Pancreas (tissue), 10 donors: Measurements from ENCODE around the gene ARX. TPM values are rescaled to one million over a fixed set of nuclear protein-coding genes. Genes with fewer than 3 reads are reported as not detected.

ENCODE experiments used
- ATAC-seq, 4 donors: fragments of 200-7000 bp; cut with Tn5 transposase; one replicate each; pipeline versions ENCODE4 v1.8.0 to v1.9.1; 2020; ENCODE audit warnings: mild to moderate bottlenecking in 4 of 4, moderate library complexity in 4 of 4
- DNase-seq, 6 donors: peaks; one replicate each; pipeline ENCODE4 v3.0.0-alpha.2; 2020
- FAIRE-seq: peaks from 2 replicates; lab custom pipeline; 2012; peaks lifted over from hg19 to GRCh38; lab: Jason Lieb, UNC
- H3K27ac ChIP-seq, 4 donors: fragments of 200-600 bp; sonication (generic); 1 replicate in 3 of 4; 2 replicates in 1 of 4; pipeline versions ENCODE4 v1.5.0 to v1.8.0; 2020
- H3K27me3 ChIP-seq, 4 donors: fragments of 200-600 bp; one replicate each; pipeline ENCODE4 v1.8.0; 2021
- H3K36me3 ChIP-seq, 3 donors: fragments of 200-600 bp; sonication (generic) in 1 of 3; one replicate each; pipeline versions ENCODE4 v1.5.0 to v1.8.0; 2020 to 2021
- H3K4me1 ChIP-seq, 3 donors: fragments of 200-600 bp; one replicate each; pipeline ENCODE4 v1.8.0; 2021
- H3K4me3 ChIP-seq, 4 donors: fragments of 200-600 bp; sonication (generic) in 2 of 4; one replicate each; pipeline versions ENCODE4 v1.5.0 to v1.8.0; 2020 to 2021
- H3K9me3 ChIP-seq, 4 donors: fragments of 200-600 bp; one replicate each; pipeline ENCODE4 v1.8.0; 2021
- CTCF ChIP-seq, 4 donors: fragments of 200-600 bp; sonication (generic) in 3 of 4; IDR thresholded peaks; one replicate each; pipeline versions ENCODE4 v1.5.0 to v1.8.0; 2021; ENCODE audit warnings: antibody characterized with exemption in 4 of 4
- WGBS, 2 donors: extraction: QIAGEN DNeasy Blood & Tissue Kit; methylation state at CpG; one replicate each; pipeline ENCODE4 v1.1.7; 2013; 5-methylcytosine and 5-hydroxymethylcytosine counted together
- intact Hi-C, 3 donors: fragments of 100-400 bp; cut with DNase I; formaldehyde crosslinking; loops; one replicate each; pipeline versions ENCODE4 v1.11.1 to v1.14.2; 2022
- polyA plus RNA-seq, 2 donors: library from polyadenylated mRNA; stranded (reverse); fragments of 200-250 nt; gene quantifications; one replicate each; pipeline ENCODE4 v1.2.3, GENCODE V29; 2013
- total RNA-seq, 6 donors: library from RNA; stranded (reverse); fragmentation: NEBNext Ultra II Directional in 4 of 6; extraction: Animal tissue kit (Norgen Biotek cat#: 25700) in 4 of 6; gene quantifications; one replicate each; pipeline versions ENCODE4 v1.2.1 to v1.2.4, GENCODE V29; 2021 to 2023
- donor health status: healthy with polysubstance abuse.
- donor health status: DM: no; HTN: no; CAD: no; lungs with moderate emphysema.
- donor health status: DM: no; HTN: no; CAD: no.
- donor health status: control.
- donor health status: control.
- donor health status: Bipolar disorder and iron deficiency.
- donor health status: DM: yes; HTN: yes; CAD: no.
- donor health status: DM: no; HTN: no; CAD: no.
- donor health status: DM: no; HTN: no; CAD: no.
- donor health status: DM: yes; HTN: yes; CAD: no.

The ARX gene
- total and polyA plus RNA-seq, 8 donors = 0.32 to 9.6 (median 1.5) TPM

DNA sequence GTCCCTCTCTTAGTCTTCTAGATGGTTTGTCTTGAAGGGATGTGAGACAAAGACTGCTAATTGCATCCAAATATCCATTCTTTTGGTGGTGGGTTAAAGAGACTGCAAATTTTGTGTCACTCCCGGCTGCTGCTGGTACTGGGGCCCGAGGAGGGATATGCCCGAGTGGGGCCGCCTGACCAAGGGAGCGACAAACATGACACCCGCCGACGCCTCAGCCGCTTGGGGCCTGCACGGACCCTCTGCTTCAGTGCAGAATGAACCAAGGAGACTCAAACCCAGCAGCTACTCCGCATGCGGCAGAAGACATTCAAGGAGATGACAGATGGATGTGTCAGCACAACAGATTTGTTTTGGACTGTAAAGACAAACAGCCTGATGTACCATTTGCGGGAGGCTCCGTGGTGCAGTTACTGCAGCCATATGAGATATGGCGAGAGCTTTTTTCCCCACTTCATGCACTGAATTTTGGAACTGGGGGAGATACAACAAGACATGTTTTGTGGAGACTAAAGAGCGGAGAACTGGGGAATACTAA, 13.6 kb upstream of the ARX start:
- WGBS, 2 donors = 80 to 85% methylated on average over 16 of the region's 16 CpGs
- Histone ChIP-seq H3K36me3 (no peaks in the 10 kb centered on the region), H3K27ac (no peak overlapping the region), H3K27me3 (peaks cover 0 to 7% (median 0%) of the 10 kb centered on the region in 4 donors), H3K4me1 (no peaks in the 10 kb centered on the region), H3K4me3 (no peak overlapping the region), H3K9me3 (no peaks in the 10 kb centered on the region)
- ATAC-seq (no peak), FAIRE-seq (no peak), DNase-seq (no peak)
- intact Hi-C loops = no loop called here
- no peak for TF ChIP-seq CTCF (IDR thresholded peaks at IDR 0.05)

- DNase-seq (no peak), ATAC-seq (no peak), FAIRE-seq (no peak)
- H3K9me3 ChIP-seq = no peaks in the 10 kb centered on the region
- no peak for TF ChIP-seq CTCF (IDR thresholded peaks at IDR 0.05)
- no peaks in the 10 kb centered on the region for H3K36me3 ChIP-seq
- H3K4me1 ChIP-seq = no peaks in the 10 kb centered on the region
- no peak overlapping the region for H3K4me3 ChIP-seq
- peaks cover 0 to 7% (median 0%) of the 10 kb centered on the region in 4 donors for H3K27me3 ChIP-seq
- 61 to 69% methylated on average over 7 of the region's 7 CpGs for WGBS, 2 donors
- intact Hi-C loops = no loop called here
- no peak overlapping the region for H3K27ac ChIP-seq
Measured at GRCh38 chrX:25028726-25029125, 13.0 kb upstream of the ARX start.

DNA sequence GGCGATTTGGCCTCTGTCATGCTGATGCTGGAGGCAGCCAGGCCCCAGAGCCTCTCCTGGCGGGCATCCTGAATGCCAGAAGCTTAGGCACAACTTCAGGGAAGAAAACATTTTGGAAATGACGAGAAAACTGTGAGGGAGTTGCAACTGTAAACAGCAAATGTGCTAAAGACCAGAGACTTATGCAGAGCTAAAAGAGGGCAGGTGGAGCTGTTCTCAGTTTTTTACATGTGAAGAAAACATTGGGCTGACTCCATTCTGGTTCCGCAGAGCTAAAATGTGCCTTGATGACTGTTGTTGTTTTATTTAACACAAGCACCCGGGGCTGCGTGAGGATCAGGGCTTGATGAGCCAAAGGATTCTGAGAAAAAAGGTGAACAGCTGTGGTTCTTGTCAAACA, 10.8 kb upstream of the ARX start:
- peaks cover 0 to 22% (median 3%) of the 10 kb centered on the region in 4 donors for H3K27me3 ChIP-seq
- ATAC-seq = no peak

GRCh38 chrX:25025615-25026014, 9.8 kb upstream of the ARX start:
- no peaks in the 10 kb centered on the region for H3K36me3 ChIP-seq
- intact Hi-C loops = no loop called here
- no peak overlapping the region for H3K4me3 ChIP-seq
- DNase-seq = no peak
- no peak overlapping the region for H3K27ac ChIP-seq
- H3K27me3 ChIP-seq = peaks cover 0 to 29% (median 6%) of the 10 kb centered on the region in 4 donors
- WGBS, 2 donors = 22 to 43% methylated on average over 2 of the region's 2 CpGs
- no peak for FAIRE-seq
- H3K4me1 ChIP-seq = no peaks in the 10 kb centered on the region
- no peak for ATAC-seq
- no peak for TF ChIP-seq CTCF (IDR thresholded peaks at IDR 0.05)
- no peaks in the 10 kb centered on the region for H3K9me3 ChIP-seq

More for the DNA sequence above, 10.8 kb upstream of the ARX start:
- no peak for DNase-seq
- H3K36me3 ChIP-seq = no peaks in the 10 kb centered on the region
- no peak overlapping the region for H3K4me3 ChIP-seq
- 37 to 40% methylated on average over 6 of the region's 6 CpGs for WGBS, 2 donors
- H3K27ac ChIP-seq = no peak overlapping the region
- TF ChIP-seq CTCF (IDR thresholded peaks at IDR 0.05) = no peak
- intact Hi-C loops = no loop called here
- no peaks in the 10 kb centered on the region for H3K9me3 ChIP-seq
- no peaks in the 10 kb centered on the region for H3K4me1 ChIP-seq
- no peak for FAIRE-seq

- no peak for TF ChIP-seq CTCF (IDR thresholded peaks at IDR 0.05)
- peaks cover 0 to 43% (median 13%) of the 10 kb centered on the region in 4 donors for H3K27me3 ChIP-seq
Measured at GRCh38 chrX:25023908-25024307, 8.1 kb upstream of the ARX start.

More at GRCh38 chrX:25023908-25024307, 8.1 kb upstream of the ARX start:
- ATAC-seq = no peak
- no peaks in the 10 kb centered on the region for H3K36me3 ChIP-seq
- H3K4me3 ChIP-seq = no peak overlapping the region
- intact Hi-C loops = no loop called here
- DNase-seq = no peak
- H3K4me1 ChIP-seq = no peaks in the 10 kb centered on the region
- no peak overlapping the region for H3K27ac ChIP-seq
- no peak for FAIRE-seq
- 22 to 44% methylated on average over 1 of the region's 1 CpG for WGBS, 2 donors
- no peaks in the 10 kb centered on the region for H3K9me3 ChIP-seq
